HEK293 (cell line): ENCODE results near the gene PARK7.

Experiments
- FEZF1 ChIP-seq: fragments of 450-650 bp; formaldehyde crosslinking; IDR thresholded peaks from 2 replicates; pipeline ENCODE4 v1.5.1; 2016; ENCODE audit warnings: missing biosample characterization, missing genetic modification characterization
- HIC1 ChIP-seq: fragments of 450-650 bp; formaldehyde crosslinking; IDR thresholded peaks from 2 replicates; pipeline ENCODE4 v1.5.1; 2016; ENCODE audit warnings: missing biosample characterization, missing genetic modification characterization
- KLF8 ChIP-seq: fragments of 450-650 bp; formaldehyde crosslinking; IDR thresholded peaks from 2 replicates; pipeline ENCODE4 v1.5.1; 2016; ENCODE audit warnings: missing biosample characterization, missing genetic modification characterization
- KLF9 ChIP-seq: fragments of 450-650 bp; formaldehyde crosslinking; IDR thresholded peaks from 2 replicates; pipeline ENCODE4 v1.5.1; 2016; ENCODE audit warnings: missing biosample characterization, missing genetic modification characterization, low read depth
- REST ChIP-seq: fragments of 450-650 bp; formaldehyde crosslinking; IDR thresholded peaks from 2 replicates; pipeline ENCODE4 v1.5.1; 2016; ENCODE audit warnings: missing biosample characterization, missing genetic modification characterization
- TSHZ1 ChIP-seq: fragments of 450-650 bp; formaldehyde crosslinking; IDR thresholded peaks from 2 replicates; pipeline ENCODE4 v1.5.1; 2016; ENCODE audit warnings: missing biosample characterization, missing genetic modification characterization, borderline replicate concordance
- YY1 ChIP-seq: fragments of 450-650 bp; formaldehyde crosslinking; IDR thresholded peaks from 2 replicates; pipeline ENCODE4 v1.5.1; 2018; ENCODE audit warnings: missing biosample characterization, missing genetic modification characterization
- ZBTB8A ChIP-seq: fragments of 450-650 bp; formaldehyde crosslinking; IDR thresholded peaks from 2 replicates; pipeline ENCODE4 v1.5.1; 2016; ENCODE audit warnings: missing biosample characterization, missing genetic modification characterization
- ZFP37 ChIP-seq: fragments of 450-650 bp; formaldehyde crosslinking; IDR thresholded peaks from 2 replicates; pipeline ENCODE4 v1.5.1; 2016; ENCODE audit warnings: missing biosample characterization, missing genetic modification characterization
- ZNF112 ChIP-seq: fragments of 450-650 bp; formaldehyde crosslinking; IDR thresholded peaks from 2 replicates; pipeline ENCODE4 v1.5.0; 2017; ENCODE audit warnings: missing biosample characterization, missing genetic modification characterization
- ZNF121 ChIP-seq: fragments of 450-650 bp; formaldehyde crosslinking; IDR thresholded peaks from 2 replicates; pipeline ENCODE4 v1.5.1; 2016; ENCODE audit warnings: missing biosample characterization, missing genetic modification characterization
- ZNF132 ChIP-seq: fragments of 450-650 bp; formaldehyde crosslinking; IDR thresholded peaks from 2 replicates; pipeline ENCODE4 v1.5.1; 2017; ENCODE audit warnings: missing biosample characterization, missing genetic modification characterization, borderline replicate concordance
- ZNF148 ChIP-seq: fragments of 450-650 bp; formaldehyde crosslinking; IDR thresholded peaks from 2 replicates; pipeline ENCODE4 v1.5.0; 2017; ENCODE audit warnings: missing biosample characterization, missing genetic modification characterization, borderline replicate concordance
- ZNF184 ChIP-seq: fragments of 450-650 bp; IDR thresholded peaks from 2 replicates; pipeline ENCODE4 v1.5.1; 2018; ENCODE audit warnings: missing biosample characterization, mild to moderate bottlenecking, missing genetic modification characterization
- ZNF211 ChIP-seq: fragments of 450-650 bp; formaldehyde crosslinking; IDR thresholded peaks from 2 replicates; pipeline ENCODE4 v1.5.1; 2016; ENCODE audit warnings: low read depth, missing biosample characterization, missing genetic modification characterization
- ZNF214 ChIP-seq: fragments of 450-650 bp; formaldehyde crosslinking; IDR thresholded peaks from 2 replicates; pipeline ENCODE4 v1.5.1; 2017; ENCODE audit warnings: missing biosample characterization, mild to moderate bottlenecking, missing genetic modification characterization, borderline replicate concordance
- ZNF311 ChIP-seq: fragments of 450-650 bp; formaldehyde crosslinking; IDR thresholded peaks from 2 replicates; pipeline ENCODE4 v1.5.1; 2017; ENCODE audit warnings: missing biosample characterization, missing genetic modification characterization, borderline replicate concordance
- ZNF416 ChIP-seq: fragments of 450-650 bp; formaldehyde crosslinking; IDR thresholded peaks from 2 replicates; pipeline ENCODE4 v1.5.1; 2016; ENCODE audit warnings: missing biosample characterization, missing genetic modification characterization
- ZNF449 ChIP-seq: fragments of 450-650 bp; formaldehyde crosslinking; IDR thresholded peaks from 2 replicates; pipeline ENCODE4 v1.5.1; 2017; ENCODE audit warnings: missing biosample characterization, mild to moderate bottlenecking, missing genetic modification characterization, moderate library complexity
- ZNF48 ChIP-seq: fragments of 450-650 bp; formaldehyde crosslinking; IDR thresholded peaks from 2 replicates; pipeline ENCODE4 v1.5.1; 2016; ENCODE audit warnings: missing biosample characterization, missing genetic modification characterization
- ZNF488 ChIP-seq: fragments of 450-650 bp; formaldehyde crosslinking; IDR thresholded peaks from 2 replicates; pipeline ENCODE4 v1.5.1; 2016; ENCODE audit warnings: missing biosample characterization, missing genetic modification characterization
- ZNF514 ChIP-seq: fragments of 450-650 bp; formaldehyde crosslinking; IDR thresholded peaks from 2 replicates; pipeline ENCODE4 v1.5.1; 2016; ENCODE audit warnings: missing biosample characterization, missing genetic modification characterization
- ZNF654 ChIP-seq: fragments of 450-650 bp; formaldehyde crosslinking; IDR thresholded peaks from 2 replicates; pipeline ENCODE4 v1.5.1; 2016; ENCODE audit warnings: low read depth, missing biosample characterization, missing genetic modification characterization
- ZNF830 ChIP-seq: fragments of 450-650 bp; IDR thresholded peaks from 2 replicates; pipeline ENCODE4 v1.5.0; 2018; ENCODE audit warnings: missing biosample characterization, missing genetic modification characterization, low read depth, mild to moderate bottlenecking, moderate library complexity
- ZNF843 ChIP-seq: fragments of 450-650 bp; formaldehyde crosslinking; IDR thresholded peaks from 2 replicates; pipeline ENCODE4 v1.5.1; 2016; ENCODE audit warnings: missing biosample characterization, missing genetic modification characterization
- ZSCAN30 ChIP-seq: fragments of 450-650 bp; IDR thresholded peaks from 2 replicates; pipeline ENCODE4 v1.5.1; 2018; ENCODE audit warnings: missing biosample characterization, mild to moderate bottlenecking, missing genetic modification characterization, moderate library complexity

The PARK7 gene

GRCh38 chr1:8026976-8027747 is 65.7 kb downstream of the PARK7 start (continued):
- TF ChIP-seq ZNF449 (tag by site-specific recombination) (no peak), ZNF184 (tag by site-specific recombination) (no peak), ZNF514 (no peak), ZNF214 (tag by site-specific recombination) (no peak), ZNF148 (tag by site-specific recombination) (no peak), TSHZ1 (tag by site-specific recombination) (no peak), YY1 (no peak), ZNF121 (tag by site-specific recombination) (no peak), KLF8 (no peak), ZNF132 (no peak), ZNF48 (tag by site-specific recombination) (no peak), ZFP37 (tag by site-specific recombination) (no peak), ZNF416 (no peak), ZNF488 (tag by site-specific recombination) (peak; percentile 69), ZBTB8A (tag by site-specific recombination) (no peak), ZNF654 (tag by site-specific recombination) (no peak), REST (tag by site-specific recombination) (no peak), ZNF311 (no peak), ZNF830 (tag by site-specific recombination) (no peak), ZSCAN30 (tag by site-specific recombination) (no peak), KLF9 (tag by site-specific recombination) (no peak), ZNF843 (no peak), ZNF112 (tag by site-specific recombination) (no peak), ZNF211 (tag by site-specific recombination) (no peak), HIC1 (no peak; the same call in 1 of the 2 replicates), FEZF1 (tag by site-specific recombination) (no peak)
